ENCODE data around the gene CRYGN. TPM values are rescaled to one million over a fixed set of nuclear protein-coding genes. Genes with fewer than 3 reads are reported as not detected.
A peak's percentile ranks its signal among the peaks of the same experiment; 100 is the strongest.

Gene CRYGN
- total and polyA plus RNA-seq, 12 donors, result 0.07 to 0.72 (median 0.22) TPM; not detected in 8

DNA sequence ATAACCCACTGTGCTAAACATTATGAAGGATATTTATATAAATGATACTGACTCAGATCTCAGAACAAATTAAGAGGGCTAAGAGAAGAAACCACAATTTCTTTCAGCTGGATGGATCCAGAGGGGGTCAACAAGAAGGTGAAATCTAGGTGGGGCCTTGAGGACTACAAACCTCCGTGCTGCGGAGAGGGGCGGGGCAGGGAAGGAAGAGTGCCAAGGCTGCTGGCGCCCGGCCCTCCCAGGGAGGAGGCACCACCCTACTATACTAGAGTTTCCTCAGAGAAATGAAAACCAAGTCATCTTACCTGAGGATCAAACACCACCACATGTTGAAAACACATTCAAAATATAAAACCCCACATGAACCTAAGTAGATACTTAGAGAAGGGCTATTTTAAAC lies 29.3 kb upstream of the CRYGN start:
- Histone ChIP-seq H3K27me3 (no peaks in the 10 kb centered on the region), H3K27ac (peak overlapping the region in 1 of 10 donors; percentile 4), H3K4me3 (no peak overlapping the region), H3K9me3 (no peaks in the 10 kb centered on the region), H3K36me3 (peaks cover 0 to 82% (median 27%) of the 10 kb centered on the region in 9 donors), H3K4me1 (peaks cover 8 to 36% (median 30%) of the 10 kb centered on the region in 9 donors)
- DNase-seq (no peak), ATAC-seq (peak in 2 of 8 donors; percentile 45 to 49)
- no peak for TF ChIP-seq CTCF (IDR thresholded peaks at IDR 0.05)
- intact Hi-C loops (cut with DNase I), result loop anchor here in 1 of 10 donors (10.0 kb wide), 1 partner anchor 46 kb away; the partner anchor contains the start of gene RHEB
- WGBS, 2 donors, result 58 to 69% methylated on average over 5 of the region's 5 CpGs

DNA sequence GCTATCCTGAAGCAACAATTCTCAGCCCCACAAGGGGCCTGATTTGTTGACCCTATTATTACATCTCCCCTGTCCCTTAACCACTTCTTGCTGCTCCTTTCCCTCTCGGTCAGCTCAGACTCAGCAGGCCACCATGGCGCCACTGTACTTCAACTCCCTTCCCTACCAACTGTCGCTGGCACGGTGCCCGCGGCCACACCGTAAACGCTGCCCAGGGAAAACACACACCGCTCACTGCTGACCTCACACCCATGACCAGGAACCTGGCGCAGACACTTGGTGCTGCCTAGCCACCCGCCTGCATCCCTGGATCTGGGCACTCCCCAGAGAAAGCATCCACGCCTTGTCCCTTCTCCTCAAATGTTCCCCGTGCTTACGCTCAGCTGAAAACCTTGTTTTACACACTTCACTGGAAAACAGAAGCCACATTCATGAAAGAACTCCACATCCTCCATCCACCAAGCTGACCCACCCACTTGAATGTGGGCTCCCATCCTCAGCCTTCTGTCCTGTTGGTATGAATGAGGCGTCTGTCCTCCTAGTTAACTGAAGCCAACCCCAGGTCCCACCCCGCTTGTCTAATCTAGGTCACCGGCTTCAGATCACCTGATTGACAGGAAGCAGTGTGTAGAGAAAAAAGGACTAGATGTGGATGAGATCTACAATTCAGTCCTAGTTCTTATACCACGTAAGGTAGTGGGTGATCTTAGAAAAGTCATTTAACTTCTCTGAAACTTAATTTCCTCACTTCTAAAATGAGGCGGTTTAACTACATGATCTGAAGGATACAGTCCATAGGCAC lies 28.5 kb upstream of the CRYGN start:
- ATAC-seq, result peak in 1 of 8 donors; percentile 11

GRCh38 chr7:151465169-151465568 lies 25.2 kb upstream of the CRYGN start:
- ATAC-seq, result no peak
- DNase-seq, result no peak
- no peak for TF ChIP-seq CTCF (IDR thresholded peaks at IDR 0.05)
- Histone ChIP-seq H3K9me3 (peaks cover 0 to 26% (median 8%) of the 10 kb centered on the region in 11 donors), H3K36me3 (peaks cover 0 to 67% (median 23%) of the 10 kb centered on the region in 9 donors), H3K27ac (no peak overlapping the region), H3K4me1 (peaks cover 6 to 23% (median 19%) of the 10 kb centered on the region in 9 donors), H3K4me3 (no peak overlapping the region), H3K27me3 (no peaks in the 10 kb centered on the region)
- WGBS, 2 donors, result 96 to 98% methylated on average over 8 of the region's 8 CpGs
- intact Hi-C loops (cut with DNase I), result loop anchor here in 1 of 10 donors (10.0 kb wide), 1 partner anchor 50 kb away; the partner anchor contains the start of gene RHEB

More for the DNA sequence above, 28.5 kb upstream of the CRYGN start:
- H3K9me3 ChIP-seq, result peaks cover 0 to 8% (median 0%) of the 10 kb centered on the region in 11 donors
- 90 to 94% methylated on average over 19 of the region's 19 CpGs for WGBS, 2 donors
- no peak for DNase-seq
- peak overlapping the region in 1 of 10 donors; percentile 4 for H3K27ac ChIP-seq
- no peak for TF ChIP-seq CTCF (IDR thresholded peaks at IDR 0.05)
- intact Hi-C loops (cut with DNase I), result loop anchor here in 1 of 10 donors (10.0 kb wide), 1 partner anchor 46 kb away; the partner anchor contains the start of gene RHEB
- H3K27me3 ChIP-seq, result no peaks in the 10 kb centered on the region
- peaks cover 0 to 82% (median 27%) of the 10 kb centered on the region in 9 donors for H3K36me3 ChIP-seq
- peaks cover 8 to 36% (median 30%) of the 10 kb centered on the region in 9 donors for H3K4me1 ChIP-seq
- H3K4me3 ChIP-seq, result no peak overlapping the region

DNA sequence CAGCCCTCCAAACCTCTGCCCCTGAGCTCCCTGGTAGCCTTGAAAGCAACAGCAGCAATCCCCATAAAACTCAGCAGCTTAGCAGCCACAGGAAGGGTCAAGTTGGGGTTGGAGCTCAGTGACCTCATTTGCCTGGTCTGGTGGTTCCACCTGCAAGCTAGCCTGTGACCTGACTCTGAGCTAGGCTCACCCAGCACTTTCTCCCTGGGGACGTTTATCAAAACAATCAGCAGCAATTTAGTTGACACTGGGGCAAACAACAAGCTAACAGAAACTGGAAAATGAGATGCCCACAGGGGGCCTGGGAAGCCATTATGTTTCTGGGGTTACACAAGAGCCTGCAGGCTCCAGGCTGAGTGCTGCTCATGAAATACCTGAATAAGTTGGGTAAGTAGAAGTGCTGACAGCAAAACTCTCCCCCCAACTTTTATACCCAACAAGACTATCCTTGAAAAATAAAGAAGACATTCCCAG lies 22.4 kb upstream of the CRYGN start:
- ATAC-seq, result no peak
- Histone ChIP-seq H3K4me3 (no peak overlapping the region), H3K9me3 (peaks cover 0 to 26% (median 8%) of the 10 kb centered on the region in 11 donors), H3K36me3 (peaks cover 0 to 38% (median 15%) of the 10 kb centered on the region in 9 donors), H3K4me1 (peaks cover 16 to 27% (median 24%) of the 10 kb centered on the region in 9 donors), H3K27ac (no peak overlapping the region), H3K27me3 (no peaks in the 10 kb centered on the region)
- no peak for TF ChIP-seq CTCF (IDR thresholded peaks at IDR 0.05)
- 79 to 88% methylated on average over 1 of the region's 1 CpG for WGBS, 2 donors
- DNase-seq, result no peak
- intact Hi-C loops (cut with DNase I), result loop anchor here in 7 of 10 donors (5.0 to 10.0 kb wide), 5 partner anchors 50 to 295 kb away; partner anchors contain the start of gene RHEB (in 5 of the 7)

All from heart right ventricle (tissue), 16 donors.